ENCODE results near the gene LPCAT1.

Gene LPCAT1

GRCh38 chr5:1415059-1415425 is 108.7 kb downstream of the LPCAT1 start:
- no peak for DNase-seq (ENCODE audit: low read depth)
- TF ChIP-seq, protein P1, sequence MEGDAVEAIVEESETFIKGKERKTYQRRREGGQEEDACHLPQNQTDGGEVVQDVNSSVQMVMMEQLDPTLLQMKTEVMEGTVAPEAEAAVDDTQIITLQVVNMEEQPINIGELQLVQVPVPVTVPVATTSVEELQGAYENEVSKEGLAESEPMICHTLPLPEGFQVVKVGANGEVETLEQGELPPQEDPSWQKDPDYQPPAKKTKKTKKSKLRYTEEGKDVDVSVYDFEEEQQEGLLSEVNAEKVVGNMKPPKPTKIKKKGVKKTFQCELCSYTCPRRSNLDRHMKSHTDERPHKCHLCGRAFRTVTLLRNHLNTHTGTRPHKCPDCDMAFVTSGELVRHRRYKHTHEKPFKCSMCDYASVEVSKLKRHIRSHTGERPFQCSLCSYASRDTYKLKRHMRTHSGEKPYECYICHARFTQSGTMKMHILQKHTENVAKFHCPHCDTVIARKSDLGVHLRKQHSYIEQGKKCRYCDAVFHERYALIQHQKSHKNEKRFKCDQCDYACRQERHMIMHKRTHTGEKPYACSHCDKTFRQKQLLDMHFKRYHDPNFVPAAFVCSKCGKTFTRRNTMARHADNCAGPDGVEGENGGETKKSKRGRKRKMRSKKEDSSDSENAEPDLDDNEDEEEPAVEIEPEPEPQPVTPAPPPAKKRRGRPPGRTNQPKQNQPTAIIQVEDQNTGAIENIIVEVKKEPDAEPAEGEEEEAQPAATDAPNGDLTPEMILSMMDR (conservative IDR thresholded peaks at IDR 0.05; ENCODE audit: low read length), result no peak
- H3K4me3 ChIP-seq (ENCODE audit: low read length), result no peak overlapping the region

DNA sequence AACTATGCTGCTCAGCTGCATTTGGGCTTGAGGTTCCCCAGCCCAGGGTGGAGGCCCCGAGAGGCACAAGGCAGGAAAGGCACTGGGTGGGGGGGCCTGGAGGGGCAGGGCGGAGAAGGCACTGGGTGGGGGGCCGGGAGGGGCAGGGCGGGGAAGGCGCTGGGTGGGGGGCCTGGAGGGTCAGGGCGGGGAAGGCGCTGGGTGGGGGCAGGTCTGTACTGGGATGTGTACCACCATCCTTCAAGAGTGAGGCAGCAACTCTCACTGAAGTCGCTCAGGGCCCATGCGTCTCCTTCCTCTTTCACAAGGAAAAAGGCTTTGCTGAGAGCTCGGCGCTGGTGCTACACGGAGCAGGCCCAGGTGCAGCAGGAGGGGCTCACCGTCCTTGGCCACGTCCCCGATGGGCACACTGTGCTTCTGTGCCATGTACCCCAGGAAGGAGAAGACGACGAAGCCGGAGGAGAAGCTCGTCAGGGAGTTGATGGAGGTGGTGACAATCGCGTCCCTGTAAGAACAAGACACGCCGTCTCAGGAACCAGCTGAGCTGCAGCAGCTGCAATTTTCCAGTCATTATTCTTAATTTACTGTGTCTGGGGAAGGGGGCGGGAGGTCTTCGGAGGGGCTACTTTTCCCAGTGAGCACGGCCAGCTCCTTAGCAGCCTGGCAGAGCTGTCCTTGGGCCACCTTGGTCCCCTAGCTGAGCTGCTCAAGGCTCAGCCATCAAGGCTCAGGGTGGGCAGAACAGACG is 109.3 kb downstream of the LPCAT1 start:
- H3K4me3 ChIP-seq (ENCODE audit: low read length), result no peak overlapping the region
- DNase-seq (ENCODE audit: low read depth), result no peak
- TF ChIP-seq, protein P1 (conservative IDR thresholded peaks at IDR 0.05; ENCODE audit: low read length), result no peak

DNA sequence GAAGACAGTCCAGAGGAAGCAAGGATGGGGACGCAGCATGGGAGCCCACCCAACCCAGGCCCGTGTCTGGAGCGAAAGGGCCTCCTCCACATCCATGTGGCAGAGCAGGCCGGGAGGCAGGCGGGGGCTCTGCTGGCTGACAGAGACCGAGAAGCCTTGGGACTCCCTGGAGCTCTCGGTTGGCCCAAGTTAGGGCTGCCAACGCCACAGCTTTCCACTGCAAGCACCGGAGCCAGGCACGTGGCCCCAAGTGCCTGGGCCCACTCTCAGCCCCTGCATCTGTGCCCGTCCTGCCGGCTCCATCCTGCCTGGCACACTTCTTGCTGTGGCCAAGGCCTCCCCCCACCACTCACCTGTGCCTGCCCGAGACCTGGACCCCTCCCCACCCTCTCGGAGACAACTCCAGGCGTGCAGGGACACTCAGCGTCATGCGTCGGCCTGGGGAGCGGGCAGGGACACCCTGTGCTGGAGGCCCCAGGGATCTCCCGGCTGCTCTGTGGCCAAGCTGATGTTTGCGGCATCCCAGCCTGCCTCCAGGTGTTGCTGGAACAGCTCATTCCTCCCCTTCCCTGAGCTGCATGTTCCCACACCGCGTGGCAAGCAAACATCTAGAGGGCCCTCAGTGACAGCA is 110.0 kb downstream of the LPCAT1 start:
- DNase-seq (ENCODE audit: low read depth), result no peak
- no peak overlapping the region for H3K4me3 ChIP-seq (ENCODE audit: low read length)
- TF ChIP-seq, protein P1 (conservative IDR thresholded peaks at IDR 0.05; ENCODE audit: low read length), result no peak

- no peak for DNase-seq (ENCODE audit: low read depth)
- no peak overlapping the region for H3K4me3 ChIP-seq (ENCODE audit: low read length)
- TF ChIP-seq, protein P1 (conservative IDR thresholded peaks at IDR 0.05; ENCODE audit: low read length), result no peak
These were observed 110.5 kb downstream of the LPCAT1 start for GRCh38 chr5:1413211-1413610.

- TF ChIP-seq, protein P1 (conservative IDR thresholded peaks at IDR 0.05; ENCODE audit: low read length), result no peak
- no peak for DNase-seq (ENCODE audit: low read depth)
These were observed 111.1 kb downstream of the LPCAT1 start for GRCh38 chr5:1412621-1413020.

DNA sequence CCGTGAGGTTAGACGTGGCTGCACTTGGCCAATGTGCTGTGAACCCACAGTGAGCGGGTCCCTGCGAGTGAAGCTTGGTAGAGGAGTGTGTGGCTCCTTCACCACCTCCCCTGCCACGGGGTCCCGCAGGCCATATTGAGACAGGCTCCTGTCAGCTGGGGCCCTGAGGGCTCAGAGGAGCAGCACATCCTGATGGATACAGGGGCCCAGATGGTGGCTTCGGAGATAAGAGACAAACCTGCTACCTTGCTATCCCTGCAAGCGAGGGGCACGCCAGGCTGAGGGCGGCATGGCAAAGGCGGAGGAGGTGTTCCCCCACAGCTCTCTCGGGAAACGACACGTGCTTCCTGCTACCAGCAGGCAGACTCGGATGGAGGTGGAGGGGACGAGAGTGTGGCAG is 111.6 kb downstream of the LPCAT1 start:
- TF ChIP-seq, protein P1 (conservative IDR thresholded peaks at IDR 0.05; ENCODE audit: low read length), result no peak
- H3K4me3 ChIP-seq (ENCODE audit: low read length), result no peak overlapping the region
- DNase-seq (ENCODE audit: low read depth), result no peak

More at GRCh38 chr5:1412621-1413020, 111.1 kb downstream of the LPCAT1 start:
- no peak overlapping the region for H3K4me3 ChIP-seq (ENCODE audit: low read length)
